Measurements from ENCODE around the gene RIOX2.

GRCh38 chr3:97994328-97994945, 22.2 kb upstream of the RIOX2 start:
- TF ChIP-seq CTCF (conservative IDR thresholded peaks at IDR 0.05 in 1 of 2, IDR thresholded peaks at IDR 0.05 in 1 of 2; ENCODE audit: low read depth in 1 of 2, low read length in 2 of 2): no peak
- TF ChIP-seq EZH2 (IDR thresholded peaks at IDR 0.05; ENCODE audit: low read length, missing control alignments): no peak

All from fibroblast of lung (primary cell).